K562 (cell line): ENCODE data around the gene ANKRD11. TPM values are rescaled to one million over a fixed set of nuclear protein-coding genes. Genes with fewer than 3 reads are reported as not detected.
A peak's percentile ranks its signal among the peaks of the same experiment; 100 is the strongest.

Experiments used
- ATAC-seq: fragments of 200-7000 bp; cut with Tn5 transposase; 3 replicates; pipeline ENCODE4 v1.9.1; 2020; ENCODE audit warnings: moderate library complexity
- BruUV-seq: library from RNA; stranded (reverse); fragments of 400-500 nt; replicated peaks from 2 replicates; lab custom pipeline; 2021; lab: Mats Ljungman, UMichigan
- CTCF ChIA-PET: fragments of 300-600 bp; formaldehyde crosslinking; extraction: SDS; loops from one replicate; lab custom pipeline; 2021; ENCODE audit warnings: low intra/inter-chr PET ratio; lab: Yijun Ruan, JAX
- POLR2A ChIA-PET: fragments of 300-600, 350-650 bp; sonication (Branson Sonifier 250); formaldehyde crosslinking; extraction: SDS; loops from one replicate; lab custom pipeline; 2021; ENCODE audit warnings: antibody characterized with exemption, inconsistent platforms; lab: Yijun Ruan, JAX
- DNase-seq, 4 experiments: peaks; one replicate each; pipeline versions ENCODE4 v3.0.0 to v3.0.0-alpha.2; 2011 to 2018; ENCODE audit warnings: low spot score in 3 of 4, mixed read lengths in 3 of 4; ENCODE audit errors: extremely low read depth in 1 of 4
- FAIRE-seq: peaks from 2 replicates; lab custom pipeline; 2011; peaks lifted over from hg19 to GRCh38; lab: Jason Lieb, UNC
- H2AFZ ChIP-seq: 2 replicates; pipeline ENCODE4 v1.6.0; 2011; ENCODE audit warnings: low read depth, low read length, control low read depth, inconsistent platforms
- H3K27ac ChIP-seq: fragments of 200-600 bp; 3 replicates; pipeline ENCODE4 v1.8.0; 2011; ENCODE audit warnings: low read depth, mild to moderate bottlenecking, control low read depth, inconsistent platforms, low read length, moderate library complexity, mixed read lengths; ENCODE audit errors: extremely low read depth
- H3K27me3 ChIP-seq, 2 experiments: fragments of 300-600 bp in 1 of 2; 2 replicates in 1 of 2; 3 replicates in 1 of 2; pipeline versions ENCODE4 v1.6.0 to v1.8.0; 2011; ENCODE audit warnings: inconsistent platforms in 2 of 2, low read length in 2 of 2, mild to moderate bottlenecking in 1 of 2, mixed read lengths in 1 of 2, moderate library complexity in 1 of 2; ENCODE audit not compliant: control insufficient read depth in 2 of 2, insufficient read depth in 2 of 2
- H3K36me3 ChIP-seq: fragments of 300-600 bp; 3 replicates; pipeline ENCODE4 v1.8.0; 2011; ENCODE audit warnings: mild to moderate bottlenecking, low read length, inconsistent platforms; ENCODE audit not compliant: control insufficient read depth, insufficient read depth
- H3K4me1 ChIP-seq, 2 experiments: fragments of 200-600 bp in 1 of 2; replicated peaks in 1 of 2; 2 replicates in 1 of 2; 3 replicates in 1 of 2; pipeline versions ENCODE4 v1.5.1 to v1.8.0; 2011; ENCODE audit warnings: inconsistent platforms in 2 of 2, low read length in 2 of 2, mild to moderate bottlenecking in 1 of 2, mixed read lengths in 1 of 2, moderate library complexity in 1 of 2; ENCODE audit not compliant: control insufficient read depth in 2 of 2, insufficient read depth in 2 of 2
- H3K4me2 ChIP-seq: 2 replicates; pipeline ENCODE4 v1.6.1; 2011; ENCODE audit warnings: low read length, control low read depth, inconsistent platforms, mixed read lengths; ENCODE audit not compliant: insufficient read depth
- H3K4me3 ChIP-seq: fragments of 200-600 bp; sonication (generic), shearing (Covaris generic); 2 replicates; pipeline ENCODE4 v1.5.1; 2016; ENCODE audit warnings: control low read depth, inconsistent platforms
- H3K79me2 ChIP-seq: fragments of 200-600 bp; 3 replicates; pipeline ENCODE4 v1.8.0; 2011; ENCODE audit warnings: low read length, inconsistent platforms; ENCODE audit not compliant: control insufficient read depth, insufficient read depth
- H3K9ac ChIP-seq, 2 experiments: 2 replicates each; pipeline versions ENCODE4 v1.6.0 to v1.6.1; 2011; ENCODE audit warnings: low read depth in 2 of 2, low read length in 2 of 2, control low read depth in 1 of 2, inconsistent platforms in 1 of 2, mild to moderate bottlenecking in 1 of 2, mixed read lengths in 1 of 2; ENCODE audit not compliant: insufficient read depth in 1 of 2
- H3K9me1 ChIP-seq: one replicate; pipeline ENCODE4 v1.6.0; 2011; ENCODE audit warnings: inconsistent platforms, mild to moderate bottlenecking, low read length, moderate library complexity; ENCODE audit not compliant: control insufficient read depth, insufficient read depth
- H3K9me3 ChIP-seq: replicated peaks from 2 replicates; pipeline ENCODE4 v1.5.1; 2011; ENCODE audit warnings: low read depth, low read length, inconsistent platforms; ENCODE audit not compliant: control insufficient read depth, insufficient read depth
- H4K20me1 ChIP-seq: replicated peaks from 2 replicates; pipeline ENCODE4 v1.6.1; 2011; ENCODE audit warnings: low read length, inconsistent platforms, mixed read lengths; ENCODE audit not compliant: control insufficient read depth, insufficient read depth
- HDAC1 ChIP-seq, 2 experiments: fragments of 450-650 bp; IDR thresholded peaks; 2 replicates each; pipeline ENCODE4 v1.6.1; 2016 to 2017; ENCODE audit warnings: inconsistent platforms in 1 of 2, mild to moderate bottlenecking in 1 of 2, moderate library complexity in 1 of 2
- RBM22 ChIP-seq: fragments of 200-400 bp; formaldehyde crosslinking; IDR thresholded peaks from 2 replicates; pipeline ENCODE4 v1.6.1; 2018; ENCODE audit warnings: low read length, low read depth; ENCODE audit not compliant: poor library complexity, severe bottlenecking
- SP1 ChIP-seq: sonication (generic); formaldehyde crosslinking; IDR thresholded peaks from 2 replicates; pipeline ENCODE4 v1.8.1; 2022; ENCODE audit warnings: mild to moderate bottlenecking, missing genetic modification reagents
- ZC3H8 ChIP-seq: fragments of 450-650 bp; IDR thresholded peaks from 2 replicates; pipeline ENCODE4 v1.6.1; 2017
- WGBS: fragments of 100-300 bp; shearing (Covaris generic); methylation state at CpG from one replicate; pipeline ENCODE4 v1.1.6; 2016; ENCODE audit warnings: low coverage, mixed read lengths; ENCODE audit not compliant: insufficient coverage; ENCODE audit errors: missing lambda C conversion rate; 5-methylcytosine and 5-hydroxymethylcytosine counted together
- in situ Hi-C: fragments of 300-500 bp; cut with MboI; formaldehyde crosslinking; loops from 4 replicates; pipeline ENCODE4 v1.15.0; 2018; ENCODE audit warnings: inconsistent platforms, mixed read lengths
- intact Hi-C: fragments of 100-400 bp; cut with micrococcal nuclease; formaldehyde crosslinking; loops from 2 replicates; pipeline ENCODE4 v1.14.2; 2022
- polyA plus RNA-seq, 8 experiments: library from polyadenylated mRNA; depleted of rRNA in 4 of 8; stranded (reverse) in 5 of 8; unstranded in 3 of 8; fragments of >200 nt; fragmentation: Nextera tagmentation in 2 of 8; fragmentation: Illumina TruSeq in 1 of 8; extraction: Ambion mirVana in 2 of 8; extraction: Trizol in 1 of 8; gene quantifications; 2 replicates each; pipeline versions ENCODE4 v1.2.1 to v1.2.3, GENCODE V29; 2011 to 2014; ENCODE audit warnings: inconsistent platforms in 1 of 8, missing spikeins in 1 of 8
- total RNA-seq, 7 experiments: library from RNA; depleted of rRNA in 6 of 7; stranded (reverse); fragments of >200 nt in 6 of 7; fragmentation: Illumina TruSeq in 2 of 7; extraction: Trizol in 2 of 7; gene quantifications; 2 replicates each; pipeline versions ENCODE4 v1.2.1 to v1.2.3, GENCODE V29; 2011 to 2021; ENCODE audit warnings: low replicate concordance in 1 of 7
- TF ChIP-seq, protein P1 (sequence below), 2 experiments: fragments of 450-650 bp; conservative IDR thresholded peaks; 2 replicates each; pipeline ENCODE4 v1.6.1; 2017; ENCODE audit warnings: mild to moderate bottlenecking in 2 of 2, moderate library complexity in 2 of 2
- TF ChIP-seq, protein P2 (sequence below): sonication (generic); formaldehyde crosslinking; IDR thresholded peaks from 2 replicates; pipeline ENCODE4 v1.8.1; 2023; ENCODE audit warnings: missing genetic modification reagents, mild to moderate bottlenecking, borderline replicate concordance

The ANKRD11 gene
- total and polyA plus RNA-seq, 9 of the 15 experiments (the other 6 are each of a cell fraction or from before 2014, with no cell fraction given) = 4.7 to 126 (median 31.7) TPM

DNA sequence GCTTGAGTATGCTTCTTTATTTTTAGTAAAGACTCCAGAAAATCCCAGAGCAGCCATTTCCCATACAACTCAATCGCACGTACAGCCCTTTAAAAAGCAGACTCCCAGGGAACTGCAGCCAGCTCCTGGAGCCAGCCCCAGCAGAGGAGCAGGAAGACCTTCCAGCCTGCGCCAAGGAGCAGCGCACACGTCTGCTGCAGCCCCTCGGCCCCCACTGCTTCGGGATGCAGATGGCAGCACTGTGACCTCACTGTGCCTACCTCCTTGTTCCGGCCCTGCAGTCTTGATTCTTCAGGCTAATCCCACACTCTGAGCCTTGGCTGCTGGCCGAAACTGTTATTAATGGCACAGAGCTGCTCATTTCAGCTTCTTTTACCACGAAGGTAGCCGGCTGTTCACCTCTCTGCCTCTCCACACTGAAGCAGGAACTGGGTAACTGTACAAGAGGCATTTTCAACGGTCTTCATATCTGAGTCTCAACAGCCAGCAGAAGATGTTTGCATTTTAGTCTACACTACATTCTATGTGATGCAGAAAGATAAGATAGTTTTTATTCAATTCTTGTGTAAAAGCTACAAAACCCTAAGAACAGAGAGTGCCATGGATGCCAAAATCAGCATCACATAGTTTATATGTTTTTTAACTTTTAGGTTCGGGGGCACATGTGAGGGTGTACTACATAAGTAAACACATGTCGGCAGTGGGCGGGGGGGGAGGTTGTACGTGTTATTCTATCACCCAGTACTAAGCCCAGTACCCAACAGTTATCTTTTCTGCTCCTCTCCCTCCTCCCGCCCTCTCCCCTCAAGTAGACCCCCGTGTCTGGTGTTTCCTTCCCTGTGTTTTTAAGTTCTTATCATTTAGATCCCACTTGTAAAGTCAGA lies 130.9 kb downstream of the ANKRD11 start:
- Histone ChIP-seq H3K27me3 (no peaks in the 10 kb centered on the region), H3K9ac (peak overlapping the region in 1 of 2 experiments; percentile 76; a peak in 2 of 4 replicates), H3K36me3 (peaks cover 57% of the 10 kb centered on the region; the same call in 2 of the 3 replicates), H3K4me2 (no peak overlapping the region; the same call in 1 of the 2 replicates), H3K27ac (no peak overlapping the region), H3K4me1 (peaks cover 60 to 66% of the 10 kb centered on the region in 2 experiments), H2AFZ (no peak overlapping the region), H3K79me2 (peaks cover 98% of the 10 kb centered on the region), H3K9me1 (peaks cover 33% of the 10 kb centered on the region)
- CTCF ChIA-PET = no interaction called here
- in situ Hi-C loops = no loop called here
- no TSS peak for BruUV-seq
- DNase-seq (no peak), FAIRE-seq (peak; percentile 49), ATAC-seq (no peak)
- intact Hi-C loops = no loop called here
- 57% methylated on average over 16 of the region's 18 CpGs for WGBS
- TF ChIP-seq ZC3H8 (no peak), SP1 (0 out of 2 replicates have a peak, but pooled peaks have one; percentile 7), RBM22 (peak; percentile 45), HDAC1 (IDR thresholded peaks at IDR 0.05) (no peak)
- TF ChIP-seq, protein P1, sequence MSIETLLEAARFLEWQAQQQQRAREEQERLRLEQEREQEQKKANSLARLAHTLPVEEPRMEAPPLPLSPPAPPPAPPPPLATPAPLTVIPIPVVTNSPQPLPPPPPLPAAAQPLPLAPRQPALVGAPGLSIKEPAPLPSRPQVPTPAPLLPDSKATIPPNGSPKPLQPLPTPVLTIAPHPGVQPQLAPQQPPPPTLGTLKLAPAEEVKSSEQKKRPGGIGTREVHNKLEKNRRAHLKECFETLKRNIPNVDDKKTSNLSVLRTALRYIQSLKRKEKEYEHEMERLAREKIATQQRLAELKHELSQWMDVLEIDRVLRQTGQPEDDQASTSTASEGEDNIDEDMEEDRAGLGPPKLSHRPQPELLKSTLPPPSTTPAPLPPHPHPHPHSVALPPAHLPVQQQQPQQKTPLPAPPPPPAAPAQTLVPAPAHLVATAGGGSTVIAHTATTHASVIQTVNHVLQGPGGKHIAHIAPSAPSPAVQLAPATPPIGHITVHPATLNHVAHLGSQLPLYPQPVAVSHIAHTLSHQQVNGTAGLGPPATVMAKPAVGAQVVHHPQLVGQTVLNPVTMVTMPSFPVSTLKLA (conservative IDR thresholded peaks at IDR 0.05) = 0 out of 4 replicates have a peak, but pooled peaks of 1 of the 2 experiments have one; percentile 17
- TF ChIP-seq, protein P2, sequence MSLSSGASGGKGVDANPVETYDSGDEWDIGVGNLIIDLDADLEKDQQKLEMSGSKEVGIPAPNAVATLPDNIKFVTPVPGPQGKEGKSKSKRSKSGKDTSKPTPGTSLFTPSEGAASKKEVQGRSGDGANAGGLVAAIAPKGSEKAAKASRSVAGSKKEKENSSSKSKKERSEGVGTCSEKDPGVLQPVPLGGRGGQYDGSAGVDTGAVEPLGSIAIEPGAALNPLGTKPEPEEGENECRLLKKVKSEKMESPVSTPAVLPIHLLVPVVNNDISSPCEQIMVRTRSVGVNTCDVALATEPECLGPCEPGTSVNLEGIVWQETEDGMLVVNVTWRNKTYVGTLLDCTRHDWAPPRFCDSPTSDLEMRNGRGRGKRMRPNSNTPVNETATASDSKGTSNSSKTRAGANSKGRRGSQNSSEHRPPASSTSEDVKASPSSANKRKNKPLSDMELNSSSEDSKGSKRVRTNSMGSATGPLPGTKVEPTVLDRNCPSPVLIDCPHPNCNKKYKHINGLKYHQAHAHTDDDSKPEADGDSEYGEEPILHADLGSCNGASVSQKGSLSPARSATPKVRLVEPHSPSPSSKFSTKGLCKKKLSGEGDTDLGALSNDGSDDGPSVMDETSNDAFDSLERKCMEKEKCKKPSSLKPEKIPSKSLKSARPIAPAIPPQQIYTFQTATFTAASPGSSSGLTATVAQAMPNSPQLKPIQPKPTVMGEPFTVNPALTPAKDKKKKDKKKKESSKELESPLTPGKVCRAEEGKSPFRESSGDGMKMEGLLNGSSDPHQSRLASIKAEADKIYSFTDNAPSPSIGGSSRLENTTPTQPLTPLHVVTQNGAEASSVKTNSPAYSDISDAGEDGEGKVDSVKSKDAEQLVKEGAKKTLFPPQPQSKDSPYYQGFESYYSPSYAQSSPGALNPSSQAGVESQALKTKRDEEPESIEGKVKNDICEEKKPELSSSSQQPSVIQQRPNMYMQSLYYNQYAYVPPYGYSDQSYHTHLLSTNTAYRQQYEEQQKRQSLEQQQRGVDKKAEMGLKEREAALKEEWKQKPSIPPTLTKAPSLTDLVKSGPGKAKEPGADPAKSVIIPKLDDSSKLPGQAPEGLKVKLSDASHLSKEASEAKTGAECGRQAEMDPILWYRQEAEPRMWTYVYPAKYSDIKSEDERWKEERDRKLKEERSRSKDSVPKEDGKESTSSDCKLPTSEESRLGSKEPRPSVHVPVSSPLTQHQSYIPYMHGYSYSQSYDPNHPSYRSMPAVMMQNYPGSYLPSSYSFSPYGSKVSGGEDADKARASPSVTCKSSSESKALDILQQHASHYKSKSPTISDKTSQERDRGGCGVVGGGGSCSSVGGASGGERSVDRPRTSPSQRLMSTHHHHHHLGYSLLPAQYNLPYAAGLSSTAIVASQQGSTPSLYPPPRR (CRISPR knock-in tag) = 0 out of 2 replicates have a peak, but pooled peaks have one; percentile 32
- TF ChIP-seq, all 486 proteins: peak for 4
- POLR2A ChIA-PET = interaction anchor here (1.1 to 1.6 kb wide), 2 partner anchors 8 to 10 kb away, joined by 3 to 8 read pairs; no protein-coding TSS in a partner anchor
- Histone ChIP-seq H3K4me3 (no peak overlapping the region), H4K20me1 (peaks cover 86% of the 10 kb centered on the region), H3K9me3 (no peaks in the 10 kb centered on the region)
